Activated CD4-positive, alpha-beta T cell treated with anti-CD3 and anti-CD28 coated beads for 48 hours (primary cell): ENCODE data around the gene VARS2.
"Not testable (repeated sequence)": the region's sequence is repeated elsewhere in the genome, so short reads cannot be mapped to it uniquely, and the experiment has no call there.

Source experiments
- DNase-seq: peaks from one replicate; pipeline ENCODE4 v3.0.0-alpha.2; 2020

The VARS2 gene

GRCh38 chr6:30966154-30966553 is 52.1 kb downstream of the VARS2 start:
- no peak for DNase-seq

- not testable (repeated sequence) for DNase-seq
Measured at GRCh38 chr6:30969171-30969570, 55.1 kb downstream of the VARS2 start.

GRCh38 chr6:30970946-30971345 is 56.9 kb downstream of the VARS2 start:
- DNase-seq, result no peak

GRCh38 chr6:30972816-30973215 is 58.8 kb downstream of the VARS2 start:
- no peak for DNase-seq

GRCh38 chr6:30974490-30975252 is 60.6 kb downstream of the VARS2 start:
- DNase-seq, result no peak
